ENCODE results near the gene DHX16. TPM values are rescaled to one million over a fixed set of nuclear protein-coding genes. Genes with fewer than 3 reads are reported as not detected.

Gene DHX16
- total and polyA plus RNA-seq, 9 of the 15 experiments (the other 6 are each of a cell fraction or from before 2014, with no cell fraction given) = 14.6 to 66.1 (median 47.5) TPM

DNA sequence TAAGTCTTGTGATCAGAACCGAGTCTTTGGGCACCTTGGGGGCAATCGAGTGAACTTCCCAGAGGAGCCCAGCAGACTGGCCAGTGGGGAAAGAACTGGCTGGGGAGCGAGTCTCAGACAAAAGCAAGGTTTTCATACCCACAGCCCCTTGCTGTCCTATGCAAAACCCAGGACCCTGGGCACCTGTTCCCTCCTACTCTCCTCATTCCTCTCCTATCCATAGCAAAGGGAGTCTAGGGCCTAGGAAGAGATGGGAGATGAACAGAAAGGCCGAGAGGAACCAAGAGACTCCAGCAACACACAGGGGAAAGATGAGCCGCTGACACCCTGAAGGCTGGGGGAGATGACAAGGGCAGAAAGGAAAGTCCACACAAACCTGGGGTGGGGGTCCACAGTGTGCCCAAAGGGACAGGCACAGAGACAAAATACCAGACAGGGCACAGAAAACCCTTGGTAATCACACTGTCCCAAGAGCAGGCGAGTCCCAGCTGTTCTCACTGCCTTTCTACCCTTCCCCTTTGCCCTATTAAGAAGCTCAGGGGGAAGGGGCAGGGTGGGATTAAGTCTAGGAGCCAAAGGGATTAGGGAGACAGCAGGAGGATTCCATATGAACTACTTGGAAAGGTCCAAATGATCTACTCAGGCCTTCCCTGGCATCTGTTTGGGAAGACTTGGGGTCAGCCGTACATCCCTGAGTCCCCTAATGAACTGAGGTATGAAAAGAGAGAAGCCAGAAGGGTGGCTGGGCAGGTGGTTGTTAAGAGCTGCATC is 7.1 kb upstream of the DHX16 start (continued):
- TF ChIP-seq CAMTA2 (CRISPR knock-in tag; conservative IDR thresholded peaks at IDR 0.05) (no peak), STAG1 (CRISPR knock-in tag; IDR thresholded peaks at IDR 0.05; ENCODE audit: borderline replicate concordance) (no peak), ZNF699 (CRISPR knock-in tag; IDR thresholded peaks at IDR 0.05; ENCODE audit: insufficient replicate concordance) (no peak), ZNF174 (CRISPR knock-in tag; IDR thresholded peaks at IDR 0.05) (no peak), CBFA2T2 (conservative IDR thresholded peaks at IDR 0.05) (no peak), SMAD3 (CRISPR knock-in tag; conservative IDR thresholded peaks at IDR 0.05) (no peak), RBM39 (optimal IDR thresholded peaks at IDR 0.05; ENCODE audit: low read depth, low read length) (no peak), CHCHD3 (CRISPR knock-in tag; IDR thresholded peaks at IDR 0.05) (no peak), SIN3B (IDR thresholded peaks at IDR 0.05; ENCODE audit: low read depth) (no peak), NFXL1 (CRISPR knock-in tag; IDR thresholded peaks at IDR 0.05) (no peak), SETDB1 (IDR thresholded peaks at IDR 0.05; ENCODE audit: low read length) (no peak), HNRNPH1 (optimal IDR thresholded peaks at IDR 0.05; ENCODE audit: low read depth, low read length) (no peak), NFE2L1 (tag; IDR thresholded peaks at IDR 0.05; ENCODE audit: borderline replicate concordance, low read depth) (no peak)
- TF ChIP-seq, protein P1, sequence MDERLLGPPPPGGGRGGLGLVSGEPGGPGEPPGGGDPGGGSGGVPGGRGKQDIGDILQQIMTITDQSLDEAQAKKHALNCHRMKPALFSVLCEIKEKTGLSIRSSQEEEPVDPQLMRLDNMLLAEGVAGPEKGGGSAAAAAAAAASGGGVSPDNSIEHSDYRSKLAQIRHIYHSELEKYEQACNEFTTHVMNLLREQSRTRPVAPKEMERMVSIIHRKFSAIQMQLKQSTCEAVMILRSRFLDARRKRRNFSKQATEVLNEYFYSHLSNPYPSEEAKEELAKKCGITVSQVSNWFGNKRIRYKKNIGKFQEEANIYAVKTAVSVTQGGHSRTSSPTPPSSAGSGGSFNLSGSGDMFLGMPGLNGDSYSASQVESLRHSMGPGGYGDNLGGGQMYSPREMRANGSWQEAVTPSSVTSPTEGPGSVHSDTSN (CRISPR knock-in tag; IDR thresholded peaks at IDR 0.05; ENCODE audit: low read depth) = no peak
- TF ChIP-seq, protein P1 (tag; conservative IDR thresholded peaks at IDR 0.05; ENCODE audit: low read depth) = no peak
- TF ChIP-seq, protein P2, sequence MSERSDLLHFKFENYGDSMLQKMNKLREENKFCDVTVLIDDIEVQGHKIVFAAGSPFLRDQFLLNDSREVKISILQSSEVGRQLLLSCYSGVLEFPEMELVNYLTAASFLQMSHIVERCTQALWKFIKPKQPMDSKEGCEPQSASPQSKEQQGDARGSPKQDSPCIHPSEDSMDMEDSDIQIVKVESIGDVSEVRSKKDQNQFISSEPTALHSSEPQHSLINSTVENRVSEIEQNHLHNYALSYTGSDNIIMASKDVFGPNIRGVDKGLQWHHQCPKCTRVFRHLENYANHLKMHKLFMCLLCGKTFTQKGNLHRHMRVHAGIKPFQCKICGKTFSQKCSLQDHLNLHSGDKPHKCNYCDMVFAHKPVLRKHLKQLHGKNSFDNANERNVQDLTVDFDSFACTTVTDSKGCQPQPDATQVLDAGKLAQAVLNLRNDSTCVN (CRISPR knock-in tag; IDR thresholded peaks at IDR 0.05) = no peak
- TF ChIP-seq, protein P3, sequence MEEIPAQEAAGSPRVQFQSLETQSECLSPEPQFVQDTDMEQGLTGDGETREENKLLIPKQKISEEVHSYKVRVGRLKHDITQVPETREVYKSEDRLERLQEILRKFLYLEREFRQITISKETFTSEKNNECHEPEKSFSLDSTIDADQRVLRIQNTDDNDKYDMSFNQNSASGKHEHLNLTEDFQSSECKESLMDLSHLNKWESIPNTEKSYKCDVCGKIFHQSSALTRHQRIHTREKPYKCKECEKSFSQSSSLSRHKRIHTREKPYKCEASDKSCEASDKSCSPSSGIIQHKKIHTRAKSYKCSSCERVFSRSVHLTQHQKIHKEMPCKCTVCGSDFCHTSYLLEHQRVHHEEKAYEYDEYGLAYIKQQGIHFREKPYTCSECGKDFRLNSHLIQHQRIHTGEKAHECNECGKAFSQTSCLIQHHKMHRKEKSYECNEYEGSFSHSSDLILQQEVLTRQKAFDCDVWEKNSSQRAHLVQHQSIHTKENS (CRISPR knock-in tag; IDR thresholded peaks at IDR 0.05) = no peak

Measured in K562 (cell line).